WI38 (cell line): ENCODE data around the gene TGFB2.

Source experiments
- H3K4me3 ChIP-seq: 2 replicates; pipeline ENCODE4 v1.5.1; 2011; ENCODE audit warnings: low read depth, mild to moderate bottlenecking, control low read depth, low read length
- TF ChIP-seq, protein P1 (sequence below): IDR thresholded peaks from 2 replicates; pipeline ENCODE4 v1.5.1; 2012; ENCODE audit warnings: low read depth, mild to moderate bottlenecking, control low read depth, low read length

The TGFB2 gene

GRCh38 chr1:218336328-218336727 lies 8.8 kb upstream of the TGFB2 start:
- TF ChIP-seq, protein P1, sequence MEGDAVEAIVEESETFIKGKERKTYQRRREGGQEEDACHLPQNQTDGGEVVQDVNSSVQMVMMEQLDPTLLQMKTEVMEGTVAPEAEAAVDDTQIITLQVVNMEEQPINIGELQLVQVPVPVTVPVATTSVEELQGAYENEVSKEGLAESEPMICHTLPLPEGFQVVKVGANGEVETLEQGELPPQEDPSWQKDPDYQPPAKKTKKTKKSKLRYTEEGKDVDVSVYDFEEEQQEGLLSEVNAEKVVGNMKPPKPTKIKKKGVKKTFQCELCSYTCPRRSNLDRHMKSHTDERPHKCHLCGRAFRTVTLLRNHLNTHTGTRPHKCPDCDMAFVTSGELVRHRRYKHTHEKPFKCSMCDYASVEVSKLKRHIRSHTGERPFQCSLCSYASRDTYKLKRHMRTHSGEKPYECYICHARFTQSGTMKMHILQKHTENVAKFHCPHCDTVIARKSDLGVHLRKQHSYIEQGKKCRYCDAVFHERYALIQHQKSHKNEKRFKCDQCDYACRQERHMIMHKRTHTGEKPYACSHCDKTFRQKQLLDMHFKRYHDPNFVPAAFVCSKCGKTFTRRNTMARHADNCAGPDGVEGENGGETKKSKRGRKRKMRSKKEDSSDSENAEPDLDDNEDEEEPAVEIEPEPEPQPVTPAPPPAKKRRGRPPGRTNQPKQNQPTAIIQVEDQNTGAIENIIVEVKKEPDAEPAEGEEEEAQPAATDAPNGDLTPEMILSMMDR: no peak
- no peak overlapping the region for H3K4me3 ChIP-seq

DNA sequence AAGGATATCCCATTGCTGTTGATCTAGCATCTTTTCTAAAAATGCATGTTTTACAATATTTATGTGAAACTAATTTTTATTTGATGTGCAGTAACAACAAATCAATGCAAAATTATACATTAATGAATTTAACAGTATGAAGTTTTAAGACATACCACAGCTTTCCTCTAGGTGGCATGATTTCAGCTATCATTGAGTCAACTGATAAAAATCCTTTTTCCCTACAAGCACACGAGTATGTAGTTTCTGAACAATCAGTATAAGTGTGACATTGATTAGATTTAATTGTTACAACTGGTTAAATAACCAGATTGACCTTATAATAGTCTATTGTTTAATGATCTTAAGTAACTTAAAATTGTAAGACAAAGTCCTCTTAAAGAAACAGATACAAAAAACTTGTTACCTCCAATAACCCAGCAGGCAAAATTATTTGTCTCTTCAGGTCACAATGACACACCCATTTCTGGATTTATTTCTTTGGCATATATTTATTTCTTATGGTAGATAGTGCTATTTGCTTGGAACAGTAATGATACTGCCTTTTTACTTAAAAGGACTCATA lies 5.8 kb upstream of the TGFB2 start:
- TF ChIP-seq, protein P1: peak; percentile 29; the same call in 1 of the 2 replicates
- H3K4me3 ChIP-seq: no peak overlapping the region

GRCh38 chr1:218341325-218341724 lies 3.8 kb upstream of the TGFB2 start:
- TF ChIP-seq, protein P1: no peak

DNA sequence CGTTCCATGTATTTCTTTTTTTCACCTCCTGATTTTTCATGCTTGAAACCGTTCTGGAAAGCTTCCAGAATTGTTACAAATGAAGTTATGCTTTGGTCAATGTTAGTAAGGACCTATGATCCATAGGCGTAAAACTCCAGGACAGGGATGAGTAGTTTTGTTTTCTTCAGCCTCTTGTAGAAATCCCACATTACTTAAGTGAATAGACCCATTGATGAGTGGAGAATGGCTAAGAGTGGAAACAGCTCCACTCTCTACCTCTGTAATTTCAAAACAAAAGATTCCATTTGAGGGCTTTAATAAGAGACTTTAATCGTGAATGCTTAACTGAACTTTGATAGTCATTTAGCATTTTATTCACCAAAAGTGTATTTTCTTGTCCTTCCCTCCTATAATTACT lies 3.0 kb upstream of the TGFB2 start:
- H3K4me3 ChIP-seq: no peak overlapping the region
- TF ChIP-seq, protein P1: no peak

More at GRCh38 chr1:218341325-218341724, 3.8 kb upstream of the TGFB2 start:
- H3K4me3 ChIP-seq: no peak overlapping the region

- TF ChIP-seq, protein P1: no peak
Observed at GRCh38 chr1:218345673-218346390, 696 bp downstream of the TGFB2 start.

DNA sequence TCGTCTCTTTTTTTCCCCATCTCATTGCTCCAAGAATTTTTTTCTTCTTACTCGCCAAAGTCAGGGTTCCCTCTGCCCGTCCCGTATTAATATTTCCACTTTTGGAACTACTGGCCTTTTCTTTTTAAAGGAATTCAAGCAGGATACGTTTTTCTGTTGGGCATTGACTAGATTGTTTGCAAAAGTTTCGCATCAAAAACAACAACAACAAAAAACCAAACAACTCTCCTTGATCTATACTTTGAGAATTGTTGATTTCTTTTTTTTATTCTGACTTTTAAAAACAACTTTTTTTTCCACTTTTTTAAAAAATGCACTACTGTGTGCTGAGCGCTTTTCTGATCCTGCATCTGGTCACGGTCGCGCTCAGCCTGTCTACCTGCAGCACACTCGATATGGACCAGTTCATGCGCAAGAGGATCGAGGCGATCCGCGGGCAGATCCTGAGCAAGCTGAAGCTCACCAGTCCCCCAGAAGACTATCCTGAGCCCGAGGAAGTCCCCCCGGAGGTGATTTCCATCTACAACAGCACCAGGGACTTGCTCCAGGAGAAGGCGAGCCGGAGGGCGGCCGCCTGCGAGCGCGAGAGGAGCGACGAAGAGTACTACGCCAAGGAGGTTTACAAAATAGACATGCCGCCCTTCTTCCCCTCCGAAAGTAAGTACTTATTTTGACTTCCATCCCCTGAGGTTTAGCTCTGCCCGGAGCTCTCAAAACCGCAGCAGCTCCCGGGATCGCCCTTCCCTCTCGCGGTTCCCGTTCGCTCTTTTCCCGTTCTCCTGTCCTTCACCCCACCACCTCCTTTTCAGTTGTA lies 1.5 kb downstream of the TGFB2 start:
- TF ChIP-seq, protein P1: no peak
- peak overlapping the region; percentile 69 for H3K4me3 ChIP-seq

More at GRCh38 chr1:218345673-218346390, 696 bp downstream of the TGFB2 start:
- peak overlapping the region; percentile 69 for H3K4me3 ChIP-seq

DNA sequence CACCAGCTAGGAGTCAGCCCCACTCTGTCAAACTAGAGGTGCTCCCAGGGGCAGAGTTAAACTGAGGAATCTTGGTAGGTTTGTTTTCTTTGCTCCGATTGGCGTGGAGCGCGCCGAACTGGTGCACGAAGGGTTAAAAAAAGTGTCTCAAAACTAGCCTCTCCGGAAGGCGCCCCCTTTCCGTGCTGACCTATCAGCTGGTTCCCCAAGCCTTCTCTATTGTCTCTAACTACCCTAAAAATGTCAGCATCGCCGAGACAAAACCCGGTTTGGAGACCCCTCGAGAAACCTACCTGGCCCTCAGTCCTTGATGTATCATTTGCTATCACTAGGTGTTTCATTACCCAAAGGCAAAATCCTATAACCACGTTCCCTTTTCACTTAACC lies 2.2 kb downstream of the TGFB2 start:
- TF ChIP-seq, protein P1: no peak
- peak overlapping the region; percentile 69 for H3K4me3 ChIP-seq
